ENCODE measurements around the gene IFNGR2. TPM values are rescaled to one million over a fixed set of nuclear protein-coding genes. Genes with fewer than 3 reads are reported as not detected.
"Not testable (repeated sequence)": the region's sequence is repeated elsewhere in the genome, so short reads cannot be mapped to it uniquely, and the experiment has no call there.

Gene IFNGR2
- total RNA-seq, 4 donors from 2014 or later, result 47.0 to 75.5 (median 61.0) TPM

DNA sequence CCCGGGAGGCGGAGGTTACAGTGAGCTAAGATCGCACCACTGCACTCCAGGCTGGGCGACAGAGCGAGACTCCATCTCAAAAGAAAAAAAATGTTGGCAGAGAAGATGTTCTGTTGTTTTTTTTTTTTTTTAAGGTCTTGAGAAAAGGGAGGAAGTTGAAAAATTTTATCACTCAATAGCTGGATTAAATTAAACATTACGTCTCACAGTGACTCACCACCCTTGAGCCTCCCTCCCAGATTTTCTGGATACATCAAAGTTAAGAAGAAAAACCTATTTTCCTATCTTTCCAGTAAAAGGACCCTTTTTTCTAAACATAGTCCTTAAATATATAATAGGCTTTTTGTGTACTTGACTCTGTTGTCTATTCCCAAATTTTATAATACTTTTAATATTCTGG, 42.9 kb upstream of the IFNGR2 start:
- TF ChIP-seq POLR2A (IDR thresholded peaks at IDR 0.05) (no peak), POLR2AphosphoS5 (IDR thresholded peaks at IDR 0.05) (no peak), EP300 (IDR thresholded peaks at IDR 0.05) (no peak)
- TF ChIP-seq, protein P1, sequence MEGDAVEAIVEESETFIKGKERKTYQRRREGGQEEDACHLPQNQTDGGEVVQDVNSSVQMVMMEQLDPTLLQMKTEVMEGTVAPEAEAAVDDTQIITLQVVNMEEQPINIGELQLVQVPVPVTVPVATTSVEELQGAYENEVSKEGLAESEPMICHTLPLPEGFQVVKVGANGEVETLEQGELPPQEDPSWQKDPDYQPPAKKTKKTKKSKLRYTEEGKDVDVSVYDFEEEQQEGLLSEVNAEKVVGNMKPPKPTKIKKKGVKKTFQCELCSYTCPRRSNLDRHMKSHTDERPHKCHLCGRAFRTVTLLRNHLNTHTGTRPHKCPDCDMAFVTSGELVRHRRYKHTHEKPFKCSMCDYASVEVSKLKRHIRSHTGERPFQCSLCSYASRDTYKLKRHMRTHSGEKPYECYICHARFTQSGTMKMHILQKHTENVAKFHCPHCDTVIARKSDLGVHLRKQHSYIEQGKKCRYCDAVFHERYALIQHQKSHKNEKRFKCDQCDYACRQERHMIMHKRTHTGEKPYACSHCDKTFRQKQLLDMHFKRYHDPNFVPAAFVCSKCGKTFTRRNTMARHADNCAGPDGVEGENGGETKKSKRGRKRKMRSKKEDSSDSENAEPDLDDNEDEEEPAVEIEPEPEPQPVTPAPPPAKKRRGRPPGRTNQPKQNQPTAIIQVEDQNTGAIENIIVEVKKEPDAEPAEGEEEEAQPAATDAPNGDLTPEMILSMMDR (IDR thresholded peaks at IDR 0.05), result no peak
- H3K36me3 ChIP-seq, result peaks cover 26% of the 10 kb centered on the region
- no peaks in the 10 kb centered on the region for H3K27me3 ChIP-seq
- no peaks in the 10 kb centered on the region for H3K9me3 ChIP-seq
- no peak overlapping the region for H3K4me3 ChIP-seq
- H3K27ac ChIP-seq, result peak overlapping the region; percentile 67
- 55% methylated on average over 6 of the region's 6 CpGs for WGBS
- DNase-seq (ENCODE audit: low spot score in 2 of 2), result no peak
- H3K4me1 ChIP-seq, result peaks cover 25% of the 10 kb centered on the region

DNA sequence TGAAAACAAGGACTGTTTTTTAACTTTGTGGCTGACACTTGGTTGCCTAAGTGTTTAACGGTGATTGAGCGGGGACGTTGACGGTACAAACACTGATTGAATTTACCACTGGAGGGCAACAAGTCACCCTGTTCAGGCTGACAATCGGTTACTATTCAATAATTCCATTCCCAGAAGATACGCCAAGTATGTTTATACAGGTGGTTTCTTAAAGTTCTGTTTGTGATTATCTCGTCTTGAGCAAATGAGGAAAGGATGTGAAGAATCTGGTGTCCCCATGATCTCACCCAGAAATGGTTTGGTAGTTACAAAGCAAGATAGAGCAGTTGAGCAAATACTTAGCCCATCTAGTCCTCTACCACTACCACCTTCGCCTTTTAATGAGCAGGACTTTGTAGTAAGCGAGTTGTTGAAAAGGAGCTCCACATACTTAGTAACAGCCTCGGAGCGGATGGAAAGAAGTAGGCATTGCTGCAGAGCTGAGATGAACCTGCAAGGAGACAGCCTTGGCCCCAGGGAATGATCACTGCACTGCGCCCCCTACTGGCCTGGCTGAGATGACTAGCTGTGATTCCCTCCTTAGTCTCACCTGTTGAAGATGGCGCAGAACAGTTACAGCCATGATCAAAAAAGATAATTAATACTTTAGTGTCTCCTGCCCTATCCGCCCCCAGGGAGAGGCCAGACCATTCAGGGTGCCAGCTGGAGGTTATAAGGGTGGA, 42.2 kb upstream of the IFNGR2 start:
- H3K27me3 ChIP-seq, result no peaks in the 10 kb centered on the region
- peak overlapping the region; percentile 67 for H3K27ac ChIP-seq
- peaks cover 25% of the 10 kb centered on the region for H3K4me1 ChIP-seq
- DNase-seq (ENCODE audit: low spot score in 2 of 2), result peak; percentile 81 to 86
- 7% methylated on average over 14 of the region's 14 CpGs for WGBS
- peaks cover 18% of the 10 kb centered on the region for H3K36me3 ChIP-seq
- H3K4me3 ChIP-seq, result peak overlapping the region; percentile 28
- no peaks in the 10 kb centered on the region for H3K9me3 ChIP-seq
- TF ChIP-seq, protein P1 (IDR thresholded peaks at IDR 0.05), result peak; percentile 70 to 83
- no peak for TF ChIP-seq POLR2AphosphoS5 (IDR thresholded peaks at IDR 0.05)

DNA sequence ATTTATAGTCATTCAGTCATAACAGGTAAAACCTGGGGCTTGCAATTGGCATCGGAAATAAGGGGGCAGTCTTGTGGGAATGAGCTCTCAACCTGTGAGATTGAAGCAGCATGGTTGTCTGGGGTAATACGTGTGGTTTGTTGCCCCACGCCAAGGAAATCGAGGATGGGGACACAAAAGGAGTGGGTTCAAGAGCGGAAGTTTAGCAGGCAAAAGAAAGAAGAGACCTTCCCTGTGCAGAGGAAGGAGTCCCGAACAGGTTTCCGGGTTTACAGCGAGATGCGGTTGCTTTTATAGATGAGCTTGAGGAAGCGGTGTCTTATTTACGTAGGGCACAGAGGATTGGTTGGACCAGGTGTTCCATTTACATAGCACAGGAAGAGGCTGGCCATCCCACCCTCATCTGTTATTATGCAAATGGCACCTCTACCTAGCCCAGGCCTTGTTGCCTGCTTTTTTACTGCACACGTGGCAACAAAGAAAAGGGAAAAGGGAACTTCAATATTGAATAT, 41.1 kb upstream of the IFNGR2 start:
- no peaks in the 10 kb centered on the region for H3K27me3 ChIP-seq
- peak in 1 of 2 donors; percentile 41 for DNase-seq (ENCODE audit: low spot score in 2 of 2)
- H3K36me3 ChIP-seq, result peaks cover 8% of the 10 kb centered on the region
- no peaks in the 10 kb centered on the region for H3K9me3 ChIP-seq
- peaks cover 25% of the 10 kb centered on the region for H3K4me1 ChIP-seq
- peak overlapping the region; percentile 54 for H3K27ac ChIP-seq
- 26% methylated on average over 12 of the region's 12 CpGs for WGBS
- H3K4me3 ChIP-seq, result peak overlapping the region; percentile 28
- TF ChIP-seq POLR2AphosphoS5 (IDR thresholded peaks at IDR 0.05), result no peak
- TF ChIP-seq POLR2A (IDR thresholded peaks at IDR 0.05), result peak in 1 of 2 donors; percentile 61
- no peak for TF ChIP-seq EP300 (IDR thresholded peaks at IDR 0.05)

DNA sequence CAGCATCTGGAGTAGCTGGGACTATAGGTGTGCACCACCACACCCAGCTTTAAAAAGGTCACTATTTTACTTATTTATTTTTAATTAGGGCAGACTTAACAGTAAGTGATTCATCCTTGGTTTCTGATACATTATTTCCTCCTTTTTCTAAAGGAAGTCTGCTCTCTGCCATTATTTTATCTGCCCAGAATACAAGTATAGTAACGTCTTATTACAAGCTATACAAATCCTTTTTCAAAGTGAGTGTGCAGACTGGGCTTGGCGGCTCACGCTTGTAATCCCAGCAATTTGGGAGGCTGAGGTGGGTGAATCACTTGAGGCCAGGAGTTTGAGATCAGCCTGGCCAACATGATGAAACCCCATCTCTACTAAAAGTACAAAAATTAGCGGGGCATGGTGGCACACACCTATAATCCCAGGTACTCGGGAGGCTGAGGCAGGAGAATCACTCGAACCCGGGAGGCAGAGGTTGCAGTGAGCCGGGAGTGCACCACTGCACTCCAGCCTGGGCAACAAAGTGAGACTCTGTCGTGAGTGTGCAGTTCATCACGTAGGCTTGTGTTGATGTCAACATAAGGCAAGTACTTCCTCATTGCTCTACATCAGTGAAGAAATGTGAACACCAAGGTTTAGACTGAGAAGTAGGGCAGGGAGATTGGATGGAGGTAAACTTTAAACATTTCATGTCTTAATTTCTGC, 39.2 kb upstream of the IFNGR2 start:
- DNase-seq (ENCODE audit: low spot score in 2 of 2), result peak in 1 of 2 donors; percentile 44
- not testable (repeated sequence) for H3K27ac ChIP-seq, H3K9me3 ChIP-seq, H3K27me3 ChIP-seq, H3K36me3 ChIP-seq, H3K4me3 ChIP-seq
- whole genome bisulfite sequencing, result 75% methylated on average over 10 of the region's 10 CpGs
- peaks cover 25% of the 10 kb centered on the region for H3K4me1 ChIP-seq

DNA sequence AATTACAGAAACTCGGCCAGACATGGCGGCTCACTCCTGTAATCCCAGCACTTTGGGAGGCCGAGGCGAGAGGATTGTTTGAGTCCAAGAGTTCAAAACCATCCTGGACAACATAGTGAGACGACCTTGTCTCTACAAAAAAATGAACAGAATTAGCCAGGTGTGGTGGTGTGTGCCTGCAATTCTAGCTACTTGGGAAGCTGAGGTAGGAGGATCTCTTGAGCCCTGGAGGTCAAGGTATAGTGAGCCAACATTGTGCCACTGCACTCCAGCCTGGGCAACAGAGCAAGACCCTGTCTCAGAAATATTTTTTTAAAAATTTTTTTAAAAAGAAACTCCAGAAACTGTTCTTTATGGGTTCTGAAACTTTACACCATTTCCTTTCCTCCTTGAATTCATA, 38.4 kb upstream of the IFNGR2 start:
- Histone ChIP-seq H3K4me3 (no peak overlapping the region), H3K9me3 (no peaks in the 10 kb centered on the region), H3K4me1 (peaks cover 25% of the 10 kb centered on the region), H3K27me3 (no peaks in the 10 kb centered on the region), H3K36me3 (no peaks in the 10 kb centered on the region), H3K27ac (no peak overlapping the region)
- TF ChIP-seq EP300 (IDR thresholded peaks at IDR 0.05), result no peak
- no peak for TF ChIP-seq POLR2AphosphoS5 (IDR thresholded peaks at IDR 0.05)
- 94% methylated on average over 5 of the region's 5 CpGs for WGBS
- peak in 1 of 2 donors; percentile 8 for DNase-seq (ENCODE audit: low spot score in 2 of 2)

DNA sequence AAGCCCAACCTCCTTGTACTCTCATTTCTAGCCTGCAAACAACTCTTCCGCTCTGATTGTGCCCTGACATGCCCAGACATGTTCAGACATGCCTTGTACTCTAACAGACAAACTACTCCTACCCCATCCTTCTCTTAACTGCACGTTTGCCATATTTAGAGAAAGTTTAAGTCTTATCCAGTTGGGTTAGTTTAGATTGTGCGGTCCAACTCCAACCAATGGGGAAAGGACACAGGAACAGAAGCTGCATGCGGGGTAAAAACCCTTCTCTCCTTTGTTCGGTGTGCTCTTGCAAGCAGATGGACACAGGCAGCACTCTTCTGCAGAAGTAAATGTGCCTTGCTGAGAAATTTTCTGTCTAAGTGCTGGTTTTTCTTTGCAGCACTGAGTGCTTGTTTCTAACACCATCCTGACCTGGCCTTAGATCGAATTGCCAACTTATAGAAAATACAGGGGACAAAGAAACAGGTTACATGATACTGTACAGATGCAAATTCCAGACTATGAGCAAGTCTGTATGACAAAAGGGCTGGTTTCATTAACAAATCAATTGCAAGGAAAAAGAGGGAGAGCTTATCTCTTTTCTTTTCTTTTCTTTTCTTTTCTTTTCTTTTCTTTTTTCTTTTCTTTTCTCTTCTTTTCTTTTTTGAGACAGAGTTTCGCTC, 35.8 kb upstream of the IFNGR2 start:
- Histone ChIP-seq H3K36me3 (no peaks in the 10 kb centered on the region), H3K9me3 (no peaks in the 10 kb centered on the region), H3K4me3 (no peak overlapping the region), H3K4me1 (peaks cover 3% of the 10 kb centered on the region), H3K27ac (no peak overlapping the region), H3K27me3 (no peaks in the 10 kb centered on the region)
- WGBS, result 86% methylated on average over 7 of the region's 7 CpGs
- DNase-seq (ENCODE audit: low spot score in 2 of 2), result no peak
- TF ChIP-seq POLR2A (IDR thresholded peaks at IDR 0.05) (no peak), EP300 (IDR thresholded peaks at IDR 0.05) (no peak), POLR2AphosphoS5 (IDR thresholded peaks at IDR 0.05) (no peak)
- TF ChIP-seq, protein P1 (IDR thresholded peaks at IDR 0.05), result no peak
